Thyroid gland (tissue), 4 donors: ENCODE measurements around the gene CNTN1. TPM values are rescaled to one million over a fixed set of nuclear protein-coding genes. Genes with fewer than 3 reads are reported as not detected.
A peak's percentile ranks its signal among the peaks of the same experiment; 100 is the strongest.

Experiments used
- DNase-seq, 2 donors: peaks; one replicate each; pipeline ENCODE4 v3.0.0-alpha.2; 2019
- H3K27ac ChIP-seq, 3 donors: fragments of 200-600 bp; sonication (generic); 1 replicate in 2 of 3; 2 replicates in 1 of 3; pipeline ENCODE4 v1.5.1; 2016 to 2019; ENCODE audit warnings: mild to moderate bottlenecking in 1 of 3, moderate library complexity in 1 of 3
- H3K27me3 ChIP-seq: fragments of 200-600 bp; sonication (generic); one replicate; pipeline ENCODE4 v1.5.1; 2019
- H3K36me3 ChIP-seq, 2 donors: fragments of 200-600 bp; sonication (generic); one replicate each; pipeline ENCODE4 v1.5.1; 2016 to 2019
- H3K4me1 ChIP-seq, 2 donors: fragments of 200-600 bp; sonication (generic); one replicate each; pipeline ENCODE4 v1.5.1; 2017 to 2019
- H3K4me3 ChIP-seq, 3 donors: fragments of 200-600 bp; sonication (generic); replicated peaks in 1 of 3; 1 replicate in 2 of 3; 2 replicates in 1 of 3; pipeline ENCODE4 v1.5.1; 2016; ENCODE audit warnings: mild to moderate bottlenecking in 1 of 3
- H3K9me3 ChIP-seq: fragments of 200-600 bp; sonication (generic); one replicate; pipeline ENCODE4 v1.5.1; 2017
- CTCF ChIP-seq, 6 experiments: fragments of 200-600 bp in 3 of 6; fragments of 450-650 bp in 3 of 6; sonication (generic) in 3 of 6; IDR thresholded peaks; one replicate each; pipeline ENCODE4 v1.5.1; 2016 to 2019; ENCODE audit warnings: antibody characterized with exemption in 6 of 6, mild to moderate bottlenecking in 2 of 6, inconsistent platforms in 1 of 6, moderate library complexity in 1 of 6
- POLR2A ChIP-seq, 2 donors: fragments of 450-650 bp; IDR thresholded peaks; one replicate each; pipeline ENCODE4 v1.6.1; 2017; ENCODE audit warnings: antibody characterized with exemption in 2 of 2, mild to moderate bottlenecking in 2 of 2, moderate library complexity in 1 of 2
- WGBS, 2 donors: methylation state at CpG; one replicate each; pipeline ENCODE4 v1.1.5; 2017; 5-methylcytosine and 5-hydroxymethylcytosine counted together
- intact Hi-C: fragments of 100-400 bp; cut with DNase I; formaldehyde crosslinking; loops from one replicate; pipeline ENCODE4 v1.15.1; 2023
- total RNA-seq, 4 donors: library from RNA; depleted of rRNA; stranded (reverse); fragments of >200 nt; gene quantifications; one replicate each; pipeline ENCODE4 v1.2.3, GENCODE V29; 2016

CNTN1 gene
- total RNA-seq, 4 donors from 2014 or later: 1.9 to 2.7 (median 2.0) TPM

DNA sequence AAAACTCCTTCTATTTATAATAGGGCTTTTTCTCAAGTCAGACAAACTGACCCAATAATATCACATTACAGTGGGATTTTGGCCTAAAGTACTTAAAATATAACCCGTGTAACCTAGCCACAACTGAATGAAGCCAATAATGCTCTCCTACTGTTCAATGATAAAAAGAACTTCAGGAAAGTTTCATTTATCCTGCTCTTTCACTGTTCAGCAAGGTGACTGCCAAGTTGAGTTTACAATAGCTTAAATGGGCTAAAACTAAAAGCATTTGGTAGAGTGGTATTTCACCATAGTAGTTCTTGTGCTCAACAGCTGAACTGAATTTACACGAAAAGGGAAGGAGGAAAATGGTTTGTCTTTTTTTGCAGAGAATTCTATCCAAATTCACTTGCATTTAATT is 49.8 kb downstream of the CNTN1 start:
- Histone ChIP-seq H3K4me3 (no peak overlapping the region), H3K27me3 (no peaks in the 10 kb centered on the region), H3K9me3 (no peaks in the 10 kb centered on the region), H3K36me3 (no peaks in the 10 kb centered on the region), H3K27ac (no peak overlapping the region), H3K4me1 (no peaks in the 10 kb centered on the region)
- DNase-seq: no peak
- TF ChIP-seq CTCF (IDR thresholded peaks at IDR 0.05) (no peak), POLR2A (IDR thresholded peaks at IDR 0.05) (no peak)
- WGBS, 2 donors: 57 to 69% methylated on average over 2 of the region's 2 CpGs
- intact Hi-C loops: no loop called here

- H3K36me3 ChIP-seq: no peaks in the 10 kb centered on the region
- no peaks in the 10 kb centered on the region for H3K9me3 ChIP-seq
- H3K27ac ChIP-seq: no peak overlapping the region
- intact Hi-C loops: no loop called here
- H3K4me1 ChIP-seq: no peaks in the 10 kb centered on the region
- peak in 1 of 6 experiments; percentile 4 for TF ChIP-seq CTCF (IDR thresholded peaks at IDR 0.05)
- TF ChIP-seq POLR2A (IDR thresholded peaks at IDR 0.05): no peak
- no peak for DNase-seq
- no peaks in the 10 kb centered on the region for H3K27me3 ChIP-seq
- H3K4me3 ChIP-seq: no peak overlapping the region
Measured at GRCh38 chr12:40745386-40745785, 53.1 kb downstream of the CNTN1 start.

DNA sequence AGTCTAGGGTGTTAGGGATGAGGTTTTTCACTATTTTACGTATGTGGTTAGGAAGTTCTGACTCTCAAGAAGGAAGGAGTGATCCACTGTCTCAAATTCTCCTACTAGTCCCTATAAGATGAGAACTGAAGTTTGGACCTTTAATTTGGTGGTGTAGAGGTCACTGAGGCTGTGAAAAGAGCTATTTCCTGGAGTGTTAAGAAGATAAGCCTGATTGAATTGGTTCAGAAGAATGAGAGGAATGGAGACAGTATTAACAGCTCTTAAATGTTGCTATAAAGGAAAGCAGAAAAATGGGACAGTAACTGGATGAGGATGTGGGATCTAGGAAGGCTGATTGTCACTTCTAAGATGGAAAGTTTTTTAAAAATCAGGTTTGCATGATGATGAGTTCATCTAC is 57.6 kb downstream of the CNTN1 start:
- intact Hi-C loops: no loop called here
- H3K4me3 ChIP-seq: no peak overlapping the region
- H3K4me1 ChIP-seq: no peaks in the 10 kb centered on the region
- no peaks in the 10 kb centered on the region for H3K9me3 ChIP-seq
- TF ChIP-seq POLR2A (IDR thresholded peaks at IDR 0.05) (no peak), CTCF (IDR thresholded peaks at IDR 0.05) (no peak)
- no peaks in the 10 kb centered on the region for H3K27me3 ChIP-seq
- 69 to 88% methylated on average over 1 of the region's 1 CpG for WGBS, 2 donors
- no peak for DNase-seq
- H3K36me3 ChIP-seq: no peaks in the 10 kb centered on the region
- H3K27ac ChIP-seq: no peak overlapping the region

GRCh38 chr12:40752011-40752410 is 59.8 kb downstream of the CNTN1 start:
- no peak overlapping the region for H3K27ac ChIP-seq
- intact Hi-C loops: no loop called here
- whole genome bisulfite sequencing, 2 donors: 53 to 56% methylated on average over 2 of the region's 2 CpGs

GRCh38 chr12:40760821-40761220 is 68.6 kb downstream of the CNTN1 start:
- Histone ChIP-seq H3K27ac (no peak overlapping the region), H3K9me3 (no peaks in the 10 kb centered on the region), H3K4me3 (no peak overlapping the region), H3K4me1 (no peaks in the 10 kb centered on the region), H3K27me3 (no peaks in the 10 kb centered on the region), H3K36me3 (no peaks in the 10 kb centered on the region)
- DNase-seq: no peak
- intact Hi-C loops: no loop called here
- no peak for TF ChIP-seq CTCF (IDR thresholded peaks at IDR 0.05)
- no peak for TF ChIP-seq POLR2A (IDR thresholded peaks at IDR 0.05)

More at GRCh38 chr12:40752011-40752410, 59.8 kb downstream of the CNTN1 start:
- Histone ChIP-seq H3K4me3 (no peak overlapping the region), H3K36me3 (no peaks in the 10 kb centered on the region), H3K9me3 (no peaks in the 10 kb centered on the region), H3K4me1 (no peaks in the 10 kb centered on the region), H3K27me3 (no peaks in the 10 kb centered on the region)
- no peak for TF ChIP-seq CTCF (IDR thresholded peaks at IDR 0.05)
- no peak for TF ChIP-seq POLR2A (IDR thresholded peaks at IDR 0.05)
- no peak for DNase-seq
